ENCODE measurements around the gene TMCO6.
"Not testable (repeated sequence)": the region's sequence is repeated elsewhere in the genome, so short reads cannot be mapped to it uniquely, and the experiment has no call there.

Gene TMCO6

DNA sequence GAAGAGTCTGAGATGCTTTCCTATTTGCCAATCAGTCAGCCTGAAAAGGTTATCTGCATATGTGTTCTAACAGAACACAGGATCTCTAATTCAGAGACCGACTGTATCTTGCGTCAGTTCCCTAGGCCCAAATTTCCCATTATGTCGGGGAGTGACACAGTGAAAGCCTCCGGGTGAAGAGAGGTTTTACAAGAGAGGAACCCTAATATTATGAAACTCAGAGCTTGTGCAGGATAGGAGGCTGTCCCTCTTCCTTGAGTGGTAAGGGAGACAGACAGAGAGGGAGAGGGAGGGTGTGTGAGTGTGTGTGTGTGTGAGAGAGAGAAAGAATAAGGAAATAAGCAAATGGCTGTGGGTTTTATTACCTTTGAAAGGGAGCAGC lies 8.2 kb upstream of the TMCO6 start:
- no peak for DNase-seq

DNA sequence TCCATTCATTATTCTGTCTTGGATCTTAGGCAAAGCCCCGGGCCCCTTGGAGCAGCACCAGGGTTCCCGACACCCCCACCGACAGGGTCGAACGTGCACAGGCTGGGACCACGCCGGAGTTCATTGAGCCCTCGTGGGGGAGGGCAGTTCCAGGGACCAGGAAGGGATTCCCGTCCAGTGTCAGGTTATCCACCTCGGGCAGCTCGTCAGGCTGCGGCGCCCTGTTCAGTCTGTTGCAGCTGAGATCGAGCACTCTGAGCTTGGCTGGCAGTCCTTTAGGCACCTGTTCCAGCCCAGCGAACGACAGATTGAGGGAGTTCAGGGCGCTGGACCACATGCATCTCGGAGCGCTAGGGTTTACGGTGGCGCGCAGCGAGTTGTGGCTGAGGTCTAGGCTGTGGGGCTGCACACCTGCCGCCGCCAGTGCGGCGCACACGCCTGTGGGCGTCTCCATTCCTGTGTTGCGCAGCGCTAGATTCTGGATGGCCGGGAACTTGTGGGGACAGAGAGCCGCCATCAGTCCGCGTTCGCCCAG lies 7.4 kb upstream of the TMCO6 start:
- no peak for DNase-seq

DNA sequence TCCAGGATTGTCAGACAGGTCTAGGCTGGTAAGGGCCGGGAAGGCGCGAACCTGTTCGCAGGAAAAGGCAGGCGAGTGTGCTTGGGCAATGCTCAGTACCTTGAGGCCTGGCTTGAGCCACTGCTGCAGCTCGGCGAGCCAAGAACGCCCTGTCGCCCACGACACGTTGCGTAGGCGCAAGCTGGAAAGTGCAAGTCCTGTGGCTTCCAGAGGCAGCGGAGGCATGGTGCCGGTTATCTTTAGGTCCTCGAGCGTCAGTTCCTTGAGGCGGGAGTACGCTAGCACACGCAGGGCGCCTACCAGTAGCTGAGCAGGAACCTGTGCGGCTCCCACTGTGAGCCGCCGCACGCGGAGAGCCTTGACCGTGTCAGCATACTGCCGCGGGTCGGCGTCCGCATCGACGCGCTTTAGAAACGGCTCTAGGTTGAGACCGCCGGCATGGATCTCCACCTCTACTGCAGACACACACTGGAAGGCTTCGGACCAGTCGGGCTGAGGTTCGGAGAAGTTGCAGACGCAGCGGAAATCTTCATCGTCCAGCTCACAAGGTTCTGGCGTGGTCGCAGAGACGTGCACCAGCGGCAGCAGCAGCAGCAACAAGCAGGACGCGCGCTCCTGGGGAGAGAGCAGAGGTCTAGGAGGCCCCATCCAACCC lies 6.8 kb upstream of the TMCO6 start:
- peak; percentile 33 for DNase-seq

DNA sequence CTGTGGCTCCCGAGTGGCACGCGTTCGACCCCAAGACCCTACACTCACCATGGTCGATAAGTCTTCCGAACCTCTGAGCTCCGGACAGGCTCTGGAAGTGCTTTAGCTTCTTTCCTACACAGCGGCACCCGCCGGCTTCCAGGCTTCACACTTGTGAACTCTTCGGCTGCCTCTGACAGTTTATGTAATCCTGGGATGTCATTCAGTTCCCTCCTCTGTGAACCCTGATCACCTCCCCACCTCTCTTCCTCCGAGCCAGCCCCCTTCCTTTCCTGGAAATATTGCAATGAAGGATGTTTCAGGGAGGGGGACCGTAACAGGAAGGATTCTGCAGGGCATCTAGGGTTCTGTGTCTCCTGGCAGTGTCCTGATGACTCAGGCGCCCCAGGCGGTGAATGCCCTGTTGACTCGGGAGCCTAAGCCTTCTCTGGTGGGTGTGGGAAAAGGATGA lies 6.2 kb upstream of the TMCO6 start, which contains the start of gene CD14:
Gene CD14 (minus strand): TSS at position 155 of the 451 bp plus-strand sequence. CDS start 104 bp downstream, at position 51.
- DNase-seq = peak; percentile 63

DNA sequence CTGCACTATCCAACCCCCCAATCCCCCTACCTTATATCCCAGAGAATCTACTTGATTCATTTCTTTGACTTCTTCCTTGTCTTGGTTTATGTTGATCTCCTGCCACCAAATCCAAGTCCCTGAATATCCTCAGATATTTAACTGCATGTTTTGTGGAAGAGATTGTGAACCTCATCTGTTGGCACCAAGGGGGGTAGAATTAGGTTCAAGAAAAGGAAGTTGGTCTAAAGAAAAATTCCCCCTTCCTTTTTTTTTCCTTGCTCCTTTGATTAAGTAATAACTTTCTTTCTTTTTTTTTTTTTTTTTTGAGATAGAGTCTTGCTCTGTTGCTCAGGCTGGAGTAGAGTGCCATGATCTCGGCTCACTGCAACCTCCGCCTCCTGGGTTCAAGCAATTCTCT lies 5.8 kb upstream of the TMCO6 start:
- no peak for DNase-seq

DNA sequence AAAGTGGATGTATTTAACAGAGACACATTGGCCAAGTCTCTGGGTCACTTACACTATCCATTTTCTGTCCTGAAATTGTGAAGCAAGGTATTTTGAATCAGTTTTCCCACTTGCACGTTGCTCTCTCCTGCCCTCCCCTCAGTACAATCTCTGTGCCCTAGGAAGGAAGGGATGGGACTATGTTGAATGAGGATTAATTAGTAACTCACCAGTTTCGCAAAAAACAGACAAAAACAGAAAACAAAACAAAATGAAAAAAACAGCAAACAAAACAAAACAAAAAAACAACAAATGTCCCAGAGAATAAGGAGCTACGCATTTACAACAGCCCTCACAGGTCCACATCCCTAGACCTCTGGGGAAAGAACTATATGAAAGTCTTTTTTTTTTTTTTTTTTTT lies 5.1 kb upstream of the TMCO6 start:
- DNase-seq = no peak

DNA sequence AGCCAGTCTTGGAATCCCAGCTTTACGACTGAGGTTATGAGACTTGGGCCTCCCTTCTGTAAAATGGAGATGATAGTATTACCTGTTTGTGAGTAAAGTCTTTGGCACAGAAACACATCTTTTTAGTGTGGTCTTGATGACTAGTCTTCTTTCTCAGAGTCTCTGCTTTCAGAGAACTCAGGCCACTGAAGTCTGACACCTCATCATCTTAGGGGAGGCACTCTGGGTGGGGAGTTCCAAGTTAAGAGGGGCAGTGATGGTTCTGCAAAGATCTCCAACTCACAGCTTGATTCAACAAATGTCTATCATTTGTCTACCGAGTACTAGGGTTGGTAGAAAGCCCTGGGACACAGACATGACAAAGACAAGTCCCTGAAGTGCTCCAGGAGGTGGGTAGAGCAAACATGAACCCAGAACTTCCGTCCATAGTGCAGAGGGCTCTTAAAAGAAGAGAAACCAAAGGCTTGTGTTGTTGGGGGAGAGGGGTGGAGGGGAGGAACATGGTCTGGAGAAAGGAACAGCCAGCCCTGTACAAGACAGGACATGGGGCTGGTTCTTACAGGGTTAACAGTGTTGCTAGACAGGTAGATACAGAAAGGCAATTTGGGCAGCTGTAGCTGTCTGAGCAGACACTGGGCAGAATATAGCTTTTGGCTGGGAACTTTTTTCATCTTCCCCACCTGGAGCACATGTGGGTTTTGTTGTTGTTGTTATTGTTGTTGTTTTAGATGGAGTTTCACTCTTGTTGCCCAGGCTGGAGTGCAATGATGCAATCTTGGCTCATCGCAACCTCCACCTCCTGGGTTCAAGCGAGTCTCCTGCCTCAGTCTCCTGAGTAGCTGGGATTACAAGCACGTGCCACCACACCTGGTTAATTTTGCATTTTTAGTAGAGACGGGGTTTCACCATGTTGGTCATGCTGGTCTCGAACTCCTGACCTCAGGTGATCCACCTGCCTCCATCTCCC lies 3.7 kb upstream of the TMCO6 start:
- DNase-seq = no peak

DNA sequence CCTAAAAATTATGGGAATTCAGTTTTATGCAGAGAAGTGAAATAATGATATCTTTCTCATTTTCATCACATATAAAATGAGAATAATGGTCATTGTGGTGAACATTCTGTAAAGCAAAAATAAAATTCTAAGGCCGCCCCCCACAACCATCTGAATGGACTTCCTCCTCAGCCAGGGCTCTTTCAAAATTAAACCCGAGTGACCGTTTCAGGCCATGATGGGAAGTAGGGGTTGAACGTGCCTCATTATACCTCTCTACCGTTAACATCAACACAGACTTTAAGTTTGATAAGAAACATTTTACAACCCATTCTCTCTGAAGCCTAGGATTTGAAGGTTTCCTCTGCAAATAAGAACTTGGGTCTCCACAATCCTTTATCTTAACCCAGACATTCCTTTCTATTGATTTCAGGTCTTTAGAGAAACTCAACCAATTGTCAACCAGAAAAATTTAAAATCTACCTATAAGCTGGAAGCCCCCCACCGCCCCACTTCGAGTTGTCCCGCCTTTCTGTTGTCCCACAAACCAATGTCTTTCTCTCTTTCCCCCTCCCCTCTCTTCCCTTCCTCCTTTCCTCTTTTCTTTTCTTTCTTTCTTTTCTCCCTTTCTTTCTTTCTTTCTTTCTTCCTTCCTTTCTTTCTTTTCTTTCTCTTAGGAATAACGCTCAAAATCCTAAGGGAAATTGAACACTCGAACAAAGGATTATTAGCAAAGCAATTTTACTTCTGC lies 1.7 kb upstream of the TMCO6 start:
- no peak for DNase-seq

DNA sequence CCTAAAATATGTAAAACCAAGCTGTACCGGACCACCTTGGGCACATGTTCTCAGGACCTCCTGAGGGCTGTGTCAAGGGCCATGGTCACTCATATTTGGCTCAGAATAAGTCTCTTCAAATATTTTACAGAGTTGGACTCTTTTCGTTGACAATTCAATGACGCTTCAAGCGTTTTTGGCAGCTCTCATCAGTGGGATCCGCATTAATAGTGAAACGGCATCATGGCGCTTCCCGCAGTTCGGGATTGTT lies 428 bp upstream of the TMCO6 start:
- not testable (repeated sequence) for DNase-seq

DNA sequence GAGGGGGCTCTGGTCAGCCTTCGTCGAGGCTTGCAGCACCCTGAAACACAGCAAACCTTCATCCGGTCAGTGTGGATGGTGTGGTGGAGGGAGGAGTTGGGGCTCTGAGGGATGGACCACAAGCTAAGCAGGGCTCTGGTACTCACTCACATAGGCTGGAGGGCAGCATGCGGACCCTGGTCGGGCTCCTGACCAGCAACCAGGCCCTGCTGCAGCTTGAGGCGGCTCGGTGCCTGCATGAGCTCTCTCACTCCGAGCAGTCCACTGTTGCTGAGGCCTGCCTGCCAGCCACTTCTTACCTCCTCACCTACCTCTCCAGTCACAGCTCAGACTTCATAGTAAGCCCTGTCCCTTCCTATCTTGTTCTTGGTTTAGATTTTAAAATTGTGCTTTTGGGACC lies 2.5 kb downstream of the TMCO6 start:
- DNase-seq = no peak

DNA sequence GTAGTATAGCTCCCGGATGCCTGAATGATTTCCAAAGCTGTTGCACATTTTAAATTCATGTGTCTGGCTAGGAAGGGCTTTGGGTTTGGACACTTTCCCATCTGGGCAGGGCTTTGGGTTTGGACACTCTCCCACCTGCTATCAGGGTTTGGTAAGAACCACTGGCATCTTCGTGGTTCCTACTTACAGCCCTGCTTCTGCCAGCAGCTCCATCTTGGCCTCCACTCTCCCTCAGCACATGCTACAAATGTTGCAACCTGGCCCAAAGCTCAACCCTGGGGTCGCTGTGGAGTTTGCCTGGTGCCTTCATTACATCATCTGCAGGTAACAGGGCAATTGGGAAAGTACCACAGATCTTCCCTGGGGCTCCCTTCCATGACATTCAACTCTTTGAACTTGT lies 3.5 kb downstream of the TMCO6 start:
- DNase-seq = no peak

DNA sequence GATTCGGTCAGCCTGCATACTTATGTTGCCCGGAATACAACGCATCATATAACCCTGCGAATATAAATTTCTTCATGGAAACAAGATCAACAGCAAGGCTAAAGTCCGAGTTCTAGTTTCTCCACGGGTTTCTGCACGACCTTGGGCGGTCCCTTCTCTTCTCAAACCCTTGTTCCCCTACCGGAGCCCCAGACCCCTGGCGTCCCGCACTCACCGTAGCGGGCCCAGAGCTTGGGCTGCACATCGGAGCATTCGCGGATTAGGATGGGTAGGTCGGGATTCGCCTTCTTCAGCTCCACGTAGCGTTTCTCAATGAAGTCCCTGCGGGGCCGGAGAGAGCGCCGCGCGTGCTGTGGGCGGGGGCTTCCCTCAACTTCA lies 7.8 kb downstream of the TMCO6 start:
- no peak for DNase-seq

DNA sequence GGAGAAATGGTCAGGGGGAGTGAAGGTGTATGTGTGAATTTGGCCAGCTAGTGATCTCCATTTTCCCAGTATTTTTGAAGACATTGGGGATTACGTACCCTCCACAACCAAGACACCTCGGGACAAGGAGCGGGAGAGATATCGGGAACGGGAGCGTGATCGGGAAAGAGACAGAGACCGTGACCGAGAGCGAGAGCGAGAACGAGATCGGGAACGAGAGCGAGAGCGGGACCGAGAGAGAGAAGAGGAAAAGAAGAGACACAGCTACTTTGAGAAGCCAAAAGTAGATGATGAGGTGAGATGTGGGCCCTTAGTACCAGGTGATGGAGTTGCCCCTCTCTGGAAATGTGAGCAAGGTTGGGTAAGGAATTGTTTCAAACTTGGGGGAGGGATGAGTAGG lies 19.6 kb downstream of the TMCO6 start:
- DNase-seq = no peak

DNA sequence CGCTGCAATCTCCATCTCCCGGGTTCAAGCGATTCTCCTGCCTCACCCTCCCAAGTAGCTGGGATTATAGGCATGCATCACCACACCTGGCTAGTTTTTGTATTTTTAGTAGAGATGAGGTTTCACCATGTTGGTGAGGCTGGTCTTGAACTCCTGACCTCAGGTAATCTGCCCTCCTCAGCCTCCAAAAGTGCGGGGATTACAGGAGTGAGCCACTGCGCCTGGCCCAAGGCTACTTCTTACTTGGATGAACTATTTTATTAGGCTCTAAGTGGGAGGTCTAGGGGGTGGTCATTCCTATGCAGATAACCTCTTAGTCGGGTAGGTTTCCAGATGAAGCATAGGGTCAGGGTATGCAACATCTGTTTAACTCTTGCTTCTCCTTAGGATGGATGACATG lies 21.1 kb downstream of the TMCO6 start:
- DNase-seq = not testable (repeated sequence)

DNA sequence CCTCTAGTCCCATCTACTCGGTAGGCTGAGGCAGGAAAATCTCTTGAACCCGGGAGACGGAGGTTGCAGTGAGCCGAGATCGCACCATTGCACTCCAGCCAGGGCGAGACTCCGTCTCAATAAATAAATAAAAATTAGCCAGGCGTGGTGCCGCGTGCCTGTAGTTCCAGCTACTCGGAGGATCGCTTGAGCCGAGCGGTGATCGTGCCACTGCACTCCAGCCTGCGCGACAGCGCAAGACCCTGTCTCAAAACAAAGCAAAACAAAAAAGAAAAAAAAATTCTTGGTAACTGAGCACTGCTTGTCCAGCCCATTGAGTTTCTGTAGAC lies 24.7 kb downstream of the TMCO6 start:
- DNase-seq = no peak

DNA sequence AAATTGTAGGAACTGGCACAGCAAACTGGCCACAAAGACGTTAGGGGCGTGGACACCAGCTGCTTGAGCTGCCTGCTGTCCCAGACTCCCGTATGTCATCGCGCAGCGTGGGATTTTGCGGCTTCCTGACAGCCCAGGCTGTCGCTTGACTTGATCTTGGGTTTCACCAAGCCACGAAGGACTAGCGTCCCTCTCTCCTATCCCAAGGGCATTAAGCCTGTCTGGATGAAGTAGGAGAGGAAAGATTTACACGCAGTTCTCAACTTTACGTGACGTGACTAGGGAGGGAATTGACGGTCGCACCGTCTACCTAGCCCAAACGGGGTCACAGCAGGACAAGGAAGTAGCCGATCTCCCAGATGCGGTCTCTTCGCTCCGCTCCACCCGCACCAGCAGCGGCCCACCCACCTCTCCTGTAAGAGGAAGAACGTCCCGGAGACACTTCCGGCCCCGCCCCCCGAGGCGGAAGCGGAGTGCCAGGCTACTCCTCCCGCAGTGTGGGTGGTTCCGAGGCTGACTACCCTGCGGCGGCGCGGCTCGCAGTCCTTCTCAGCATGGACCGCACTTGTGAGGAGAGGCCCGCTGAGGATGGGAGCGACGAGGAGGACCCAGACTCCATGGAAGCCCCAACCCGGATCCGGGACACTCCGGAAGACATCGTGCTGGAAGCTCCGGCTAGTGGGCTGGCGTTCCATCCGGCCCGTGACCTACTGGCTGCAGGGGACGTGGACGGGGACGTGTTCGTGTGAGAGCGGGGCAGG lies 25.3 kb downstream of the TMCO6 start, which contains the start of gene WDR55:
Gene WDR55 (plus strand): TSS at position 546 of the 761 bp plus-strand sequence. CDS start 9 bp downstream, at position 555.
- DNase-seq = peak; percentile 94

DNA sequence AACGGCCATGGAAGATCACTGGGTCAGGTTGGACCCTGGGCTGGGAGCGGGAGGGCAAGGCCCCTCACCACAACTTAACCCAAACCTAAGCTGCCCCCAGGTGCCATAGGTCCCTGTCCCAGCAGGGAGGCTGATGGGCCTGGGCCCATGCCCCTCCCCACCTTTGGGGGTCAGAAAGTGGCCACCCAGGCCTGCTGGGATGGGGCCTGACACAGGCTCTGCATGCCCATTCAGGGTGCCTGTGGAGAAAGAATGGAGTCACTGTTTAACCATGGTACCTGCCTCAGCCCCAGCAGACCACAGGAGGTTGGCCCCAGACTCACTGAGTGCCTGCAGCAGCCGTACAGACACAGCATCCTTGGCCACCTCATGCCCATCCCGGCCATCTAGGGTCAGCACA lies 31.8 kb downstream of the TMCO6 start:
- not testable (repeated sequence) for DNase-seq

DNA sequence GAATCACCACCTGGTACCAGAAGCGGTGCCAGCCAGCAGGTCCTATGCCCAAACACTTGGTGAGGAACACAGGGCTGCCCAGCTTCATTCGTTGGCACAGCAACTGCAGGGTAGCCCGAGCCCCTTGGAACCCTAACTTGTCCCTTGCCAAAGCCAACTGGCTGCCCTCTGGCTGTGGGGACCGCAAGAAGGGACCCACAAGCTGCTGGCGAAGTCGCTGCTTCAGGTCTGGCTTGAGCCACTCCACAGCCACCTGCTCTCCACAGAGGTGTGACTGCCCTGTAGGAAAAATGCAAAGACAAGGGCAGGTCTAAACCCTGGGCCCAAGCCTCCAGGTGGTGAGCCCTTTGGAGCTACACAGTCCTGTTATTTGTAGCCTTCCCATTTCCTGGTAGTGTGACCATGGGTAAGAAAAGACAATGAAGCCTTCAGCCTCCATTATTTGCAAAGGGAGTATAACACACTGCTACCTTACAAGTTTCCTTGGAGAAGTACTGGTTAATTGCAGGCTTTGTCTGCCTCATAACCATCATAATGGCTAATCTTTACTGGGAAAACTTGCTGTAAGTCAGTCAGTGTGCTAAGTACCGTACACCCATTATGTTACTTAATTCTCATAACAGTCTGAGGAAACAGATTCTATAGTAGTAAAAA lies 32.3 kb downstream of the TMCO6 start:
- no peak for DNase-seq

DNA sequence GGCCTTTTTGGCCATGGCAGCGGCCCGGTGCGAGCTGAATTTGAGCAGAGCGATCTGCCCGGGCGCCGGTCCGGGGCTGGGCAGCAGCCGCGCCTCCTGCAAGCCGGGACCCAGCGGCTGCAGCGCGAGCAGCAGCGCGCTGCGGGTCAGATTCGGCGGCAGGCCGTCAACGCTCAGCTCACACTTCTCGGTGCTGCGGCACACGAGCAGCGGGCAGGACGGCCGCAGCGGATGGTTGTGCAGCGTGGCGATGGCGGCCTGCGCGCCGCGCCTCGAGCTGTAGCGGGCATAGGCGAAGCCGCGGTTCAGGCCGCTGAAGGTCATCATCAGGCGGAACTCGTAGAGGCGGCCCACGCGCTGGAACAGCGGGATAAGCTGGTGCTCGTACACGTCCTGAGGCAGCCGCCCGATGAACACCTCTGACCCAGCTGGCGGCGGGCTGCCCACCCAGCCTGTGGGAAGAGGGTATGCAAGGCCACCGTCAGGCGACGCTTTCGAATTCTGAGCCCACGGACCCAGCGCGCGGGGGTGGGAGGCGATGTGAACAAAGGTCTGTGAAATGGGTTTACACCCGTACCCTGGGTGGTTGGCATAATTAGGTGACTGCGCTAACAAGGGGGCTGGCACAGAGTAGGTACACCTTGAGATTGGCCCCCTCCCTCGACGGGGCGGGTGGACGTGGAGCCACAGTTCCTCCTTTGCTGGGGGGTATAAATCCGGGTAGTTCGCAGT lies 33.4 kb downstream of the TMCO6 start:
- DNase-seq = peak; percentile 6

DNA sequence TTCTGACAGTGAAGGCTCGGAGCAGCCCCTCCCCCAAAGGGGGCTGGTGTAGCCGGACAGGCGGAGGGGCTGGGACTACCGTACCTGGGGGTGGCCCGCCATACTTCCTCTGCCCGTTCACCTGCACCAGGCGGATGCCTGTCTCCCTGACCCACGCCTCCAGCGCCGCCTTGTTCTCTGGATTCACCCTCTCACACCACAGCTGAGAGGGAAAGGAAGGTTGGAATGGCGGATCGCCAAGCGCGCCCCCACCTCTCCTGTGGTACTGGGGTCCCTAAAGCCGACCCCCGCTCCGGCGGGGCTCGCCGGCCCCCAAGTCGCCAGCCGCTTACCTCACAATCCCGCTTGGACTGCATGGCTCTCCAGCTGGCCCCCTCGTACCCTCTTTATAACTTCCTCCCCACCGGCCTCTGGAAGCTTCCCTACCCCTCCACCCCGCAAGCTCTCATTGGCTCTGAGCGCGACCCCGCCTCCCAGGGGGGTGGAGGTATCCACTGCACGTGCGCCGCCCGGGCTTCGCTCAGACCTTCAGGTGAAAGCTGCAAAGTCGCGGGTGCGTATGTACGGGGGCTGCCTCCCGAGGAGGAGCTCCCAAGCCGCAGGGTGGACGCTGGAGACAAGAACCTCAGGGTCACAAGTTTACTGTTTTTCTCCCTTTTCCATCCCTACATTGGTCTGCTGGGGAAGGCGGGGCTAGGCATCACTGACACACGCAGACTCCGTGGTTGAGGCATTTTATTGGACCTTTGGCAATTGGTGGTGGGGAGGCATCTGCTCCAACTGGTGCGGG lies 34.1 kb downstream of the TMCO6 start, which contains the start of gene DND1:
Gene DND1 (minus strand): TSS at position 390 of the 790 bp plus-strand sequence. CDS start 34 bp downstream, at position 356.
- no peak for DNase-seq

All from fibroblast of skin of back (primary cell).